Spleen (tissue), 7 donors: ENCODE results near the gene FLCN.

ENCODE experiments used
- POLR2A ChIP-seq, 3 donors: fragments of 450-650 bp; IDR thresholded peaks; one replicate each; pipeline ENCODE4 v1.5.1; 2017; ENCODE audit warnings: antibody characterized with exemption in 3 of 3, mild to moderate bottlenecking in 1 of 3
- POLR2AphosphoS5 ChIP-seq, 3 donors: sonication (generic); formaldehyde crosslinking; IDR thresholded peaks; one replicate each; pipeline ENCODE4 v1.5.1; 2017; ENCODE audit warnings: antibody characterized with exemption in 3 of 3
- TF ChIP-seq, protein P1 (sequence below), 11 experiments: fragments of 200-600 bp in 7 of 11; fragments of 450-650 bp in 4 of 11; sonication (generic) in 4 of 11; IDR thresholded peaks in 8 of 11; conservative IDR thresholded peaks in 3 of 11; 1 replicate in 7 of 11; 2 replicates in 4 of 11; pipeline versions ENCODE4 v1.4.0 to v1.8.0; 2016 to 2021; ENCODE audit warnings: antibody characterized with exemption in 11 of 11, inconsistent platforms in 4 of 11, mild to moderate bottlenecking in 1 of 11
- donor health status: DM: no; HTN: no; CAD: no; lungs with moderate emphysema.
- donor health status: DM: no; HTN: no; CAD: no.
- donor health status: DM: no; HTN: no; CAD: no.

DNA sequence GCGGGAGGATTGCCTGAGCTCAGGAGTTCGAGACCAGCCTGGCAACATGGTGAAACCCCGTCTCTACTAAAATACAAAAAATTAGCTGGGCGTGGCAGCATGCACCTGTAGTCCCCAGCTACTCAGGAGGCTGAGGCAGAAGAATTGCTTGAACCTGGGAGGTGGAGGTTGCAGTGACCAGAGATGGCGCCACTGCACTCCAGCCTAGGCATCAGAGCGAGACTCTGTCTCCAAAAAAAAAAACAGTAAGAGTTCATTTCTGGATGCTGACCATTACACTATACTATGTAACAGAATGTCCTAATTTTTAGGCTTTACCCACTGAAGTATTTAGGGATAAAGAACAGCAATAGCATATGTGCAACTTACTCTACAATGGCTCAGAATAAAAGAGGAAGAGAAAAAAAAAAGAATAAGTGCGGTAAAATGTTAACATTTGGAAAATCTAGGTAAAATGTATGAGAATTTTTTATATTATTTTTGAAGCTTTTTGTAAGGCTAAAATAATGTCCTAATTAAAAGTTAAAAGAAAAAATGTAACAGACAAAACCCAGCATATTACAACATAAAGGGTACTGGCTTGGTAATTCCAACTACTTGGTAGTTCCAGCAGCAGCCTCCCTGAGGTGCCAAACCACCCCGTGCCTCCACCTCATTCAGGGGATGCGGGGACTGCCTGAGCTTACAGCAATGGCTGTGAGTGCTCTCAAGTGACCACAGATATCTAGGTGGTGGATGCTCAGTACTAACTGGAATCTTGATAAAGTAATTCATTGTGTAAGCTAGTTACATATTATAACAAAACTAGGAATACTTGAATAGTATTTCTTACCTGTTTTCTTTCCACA is 33.2 kb upstream of the FLCN start:
- TF ChIP-seq POLR2A (IDR thresholded peaks at IDR 0.05), result no peak
- TF ChIP-seq, protein P1, sequence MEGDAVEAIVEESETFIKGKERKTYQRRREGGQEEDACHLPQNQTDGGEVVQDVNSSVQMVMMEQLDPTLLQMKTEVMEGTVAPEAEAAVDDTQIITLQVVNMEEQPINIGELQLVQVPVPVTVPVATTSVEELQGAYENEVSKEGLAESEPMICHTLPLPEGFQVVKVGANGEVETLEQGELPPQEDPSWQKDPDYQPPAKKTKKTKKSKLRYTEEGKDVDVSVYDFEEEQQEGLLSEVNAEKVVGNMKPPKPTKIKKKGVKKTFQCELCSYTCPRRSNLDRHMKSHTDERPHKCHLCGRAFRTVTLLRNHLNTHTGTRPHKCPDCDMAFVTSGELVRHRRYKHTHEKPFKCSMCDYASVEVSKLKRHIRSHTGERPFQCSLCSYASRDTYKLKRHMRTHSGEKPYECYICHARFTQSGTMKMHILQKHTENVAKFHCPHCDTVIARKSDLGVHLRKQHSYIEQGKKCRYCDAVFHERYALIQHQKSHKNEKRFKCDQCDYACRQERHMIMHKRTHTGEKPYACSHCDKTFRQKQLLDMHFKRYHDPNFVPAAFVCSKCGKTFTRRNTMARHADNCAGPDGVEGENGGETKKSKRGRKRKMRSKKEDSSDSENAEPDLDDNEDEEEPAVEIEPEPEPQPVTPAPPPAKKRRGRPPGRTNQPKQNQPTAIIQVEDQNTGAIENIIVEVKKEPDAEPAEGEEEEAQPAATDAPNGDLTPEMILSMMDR (IDR thresholded peaks at IDR 0.05 in 8 of 11, conservative IDR thresholded peaks at IDR 0.05 in 3 of 11), result peak in 5 of 11 experiments; percentile 13 to 39 (median 28)
- TF ChIP-seq POLR2AphosphoS5 (IDR thresholded peaks at IDR 0.05), result no peak
